ENCODE measurements around the gene SIPA1L3.

GRCh38 chr19:38191747-38192146, 284.7 kb downstream of the SIPA1L3 start:
- TF ChIP-seq NFIC (IDR thresholded peaks at IDR 0.05) (no peak), TAF1 (IDR thresholded peaks at IDR 0.05; ENCODE audit: low read depth) (no peak)

Measured in Ishikawa (cell line).